ENCODE data around the gene DNAJC7. TPM values are rescaled to one million over a fixed set of nuclear protein-coding genes. Genes with fewer than 3 reads are reported as not detected.
"Not testable (repeated sequence)": the region's sequence is repeated elsewhere in the genome, so short reads cannot be mapped to it uniquely, and the experiment has no call there.

DNAJC7 gene
- total RNA-seq, 3 donors from 2014 or later, result 69.7 to 73.7 (median 70.4) TPM

- no peak for DNase-seq (ENCODE audit: low spot score in 2 of 2)
- Histone ChIP-seq H3K27ac (no peak overlapping the region), H3K36me3 (no peaks in the 10 kb centered on the region), H3K4me1 (peaks cover 3 to 7% of the 10 kb centered on the region in 2 donors), H3K27me3 (no peaks in the 10 kb centered on the region), H3K4me3 (no peak overlapping the region), H3K9me3 (no peaks in the 10 kb centered on the region)
- no peak for TF ChIP-seq POLR2AphosphoS5 (IDR thresholded peaks at IDR 0.05)
- no peak for TF ChIP-seq POLR2A (IDR thresholded peaks at IDR 0.05)
- no peak for TF ChIP-seq CTCF (IDR thresholded peaks at IDR 0.05)
- intact Hi-C loops (cut with DNase I; ENCODE audit: low total_unique reads), result loop anchor here (5.0 to 10.0 kb wide), 2 partner anchors 61 to 86 kb away; partner anchors contain the start of genes CNP and DHX58
These were observed 8.7 kb upstream of the DNAJC7 start for GRCh38 chr17:42025936-42026335.

- peaks cover 3 to 7% of the 10 kb centered on the region in 2 donors for H3K4me1 ChIP-seq
- H3K36me3 ChIP-seq, result no peaks in the 10 kb centered on the region
- H3K27ac ChIP-seq, result peak overlapping the region; percentile 69 to 75
- no peak overlapping the region for H3K4me3 ChIP-seq
- no peaks in the 10 kb centered on the region for H3K9me3 ChIP-seq
- TF ChIP-seq POLR2AphosphoS5 (IDR thresholded peaks at IDR 0.05) (no peak), CTCF (IDR thresholded peaks at IDR 0.05) (no peak)
- no peak for DNase-seq (ENCODE audit: low spot score in 2 of 2)
- no peaks in the 10 kb centered on the region for H3K27me3 ChIP-seq
- intact Hi-C loops (cut with DNase I; ENCODE audit: low total_unique reads), result loop anchor here (5.0 to 10.0 kb wide), 2 partner anchors 60 to 87 kb away; partner anchors contain the start of genes CNP and DHX58
These were observed 7.9 kb upstream of the DNAJC7 start for GRCh38 chr17:42025191-42025579.

- Histone ChIP-seq H3K4me3 (no peak overlapping the region), H3K36me3 (no peaks in the 10 kb centered on the region), H3K4me1 (peaks cover 3 to 7% of the 10 kb centered on the region in 2 donors), H3K27me3 (no peaks in the 10 kb centered on the region), H3K9me3 (no peaks in the 10 kb centered on the region), H3K27ac (peak overlapping the region; percentile 68 to 69)
- peak in 1 of 2 donors; percentile 22 for DNase-seq (ENCODE audit: low spot score in 2 of 2)
- TF ChIP-seq POLR2AphosphoS5 (IDR thresholded peaks at IDR 0.05) (no peak), POLR2A (IDR thresholded peaks at IDR 0.05) (no peak), CTCF (IDR thresholded peaks at IDR 0.05) (no peak)
- intact Hi-C loops (cut with DNase I; ENCODE audit: low total_unique reads), result loop anchor here (10.0 kb wide), 1 partner anchor 59 kb away; the partner anchor contains the start of gene CNP
These were observed 6.5 kb upstream of the DNAJC7 start for GRCh38 chr17:42023524-42024349.

- H3K9me3 ChIP-seq; H3K27me3 ChIP-seq; H3K36me3 ChIP-seq; DNase-seq (ENCODE audit: low spot score in 2 of 2): not testable (repeated sequence)
- Histone ChIP-seq H3K27ac (peak overlapping the region in 1 of 2 donors; percentile 85), H3K4me1 (peaks cover 3 to 16% of the 10 kb centered on the region in 2 donors), H3K4me3 (peak overlapping the region; percentile 80 to 94 (median 85))
- intact Hi-C loops (cut with DNase I; ENCODE audit: low total_unique reads), result loop anchor here (10.0 kb wide), 1 partner anchor 56 kb away; the partner anchor contains the start of gene CNP
These were observed 3.6 kb upstream of the DNAJC7 start for GRCh38 chr17:42020845-42021244.

GRCh38 chr17:42019509-42020404, 2.5 kb upstream of the DNAJC7 start, which contains the start of gene NKIRAS2:
Gene NKIRAS2 (plus strand): TSS chr17:42020090. CDS start chr17:42021578, 1,488 bp downstream.
- TF ChIP-seq CTCF (IDR thresholded peaks at IDR 0.05) (peak; percentile 93 to 98 (median 95)), POLR2A (IDR thresholded peaks at IDR 0.05) (peak; percentile 35), POLR2AphosphoS5 (IDR thresholded peaks at IDR 0.05) (peak; percentile 47 to 68 (median 56))
- H3K27ac ChIP-seq, result peak within 1 kb of the TSS; percentile 85 to 92
- H3K4me1 ChIP-seq, result peaks cover 0 to 15% of the 10 kb centered on the region in 2 donors
- peak; percentile 90 to 94 for DNase-seq (ENCODE audit: low spot score in 2 of 2)
- no peaks in the 10 kb centered on the region for H3K9me3 ChIP-seq
- H3K27me3 ChIP-seq, result no peaks in the 10 kb centered on the region
- H3K36me3 ChIP-seq, result no peaks in the 10 kb centered on the region
- H3K4me3 ChIP-seq, result peak within 1 kb of the TSS; percentile 80 to 94 (median 85)
- intact Hi-C loops (cut with DNase I; ENCODE audit: low total_unique reads), result loop anchor here (10.0 kb wide), 1 partner anchor 55 kb away; the partner anchor contains the start of gene CNP
